KG1 (cell line): Measurements from ENCODE around the gene TMEM135.
"Not testable (repeated sequence)": the region's sequence is repeated elsewhere in the genome, so short reads cannot be mapped to it uniquely, and the experiment has no call there.

Experiments used
- DNase-seq: peaks from one replicate; lab custom pipeline; 2025; lab: John Stamatoyannopoulos, UW

Gene TMEM135

DNA sequence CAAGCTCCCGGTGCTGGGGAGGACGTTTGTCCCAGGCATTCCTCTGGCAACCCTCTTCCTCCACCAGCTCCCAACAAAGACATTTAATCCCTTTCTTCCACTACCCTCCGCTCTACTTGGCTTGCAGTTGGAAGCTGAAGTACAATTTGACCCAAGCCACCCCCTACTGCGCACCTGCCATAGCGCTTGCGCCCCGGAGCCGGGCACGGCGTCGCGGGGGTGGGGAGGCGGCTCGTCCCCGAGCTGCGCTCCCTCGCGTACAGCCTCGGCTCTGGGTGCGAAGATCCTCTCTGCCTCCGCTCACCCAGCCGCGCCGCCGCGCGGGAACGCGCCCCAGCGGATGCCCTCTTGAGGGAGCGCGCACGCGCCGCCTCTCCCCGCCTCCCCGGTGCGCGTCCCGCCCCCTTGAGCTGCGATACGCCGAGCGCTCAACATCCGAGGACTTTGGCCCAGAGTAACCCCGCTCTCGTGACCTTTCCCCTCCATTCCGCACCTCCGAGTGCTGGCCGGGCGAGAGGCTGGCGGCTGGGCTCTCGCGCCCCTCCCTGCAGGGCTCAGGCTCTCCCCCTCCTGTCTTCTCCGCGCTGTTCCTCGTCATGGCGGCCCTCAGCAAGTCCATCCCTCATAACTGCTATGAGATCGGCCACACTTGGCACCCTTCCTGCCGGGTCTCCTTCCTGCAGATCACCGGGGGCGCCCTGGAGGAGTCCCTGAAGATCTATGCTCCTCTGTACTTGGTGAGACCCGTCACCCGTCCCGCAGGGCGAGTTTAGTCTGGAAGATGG lies at the start of gene TMEM135:
TSS of gene TMEM135 (plus strand) at position 485 of the 785 bp plus-strand sequence. CDS start at position 597, 112 bp downstream.
- DNase-seq: peak; percentile 95

DNA sequence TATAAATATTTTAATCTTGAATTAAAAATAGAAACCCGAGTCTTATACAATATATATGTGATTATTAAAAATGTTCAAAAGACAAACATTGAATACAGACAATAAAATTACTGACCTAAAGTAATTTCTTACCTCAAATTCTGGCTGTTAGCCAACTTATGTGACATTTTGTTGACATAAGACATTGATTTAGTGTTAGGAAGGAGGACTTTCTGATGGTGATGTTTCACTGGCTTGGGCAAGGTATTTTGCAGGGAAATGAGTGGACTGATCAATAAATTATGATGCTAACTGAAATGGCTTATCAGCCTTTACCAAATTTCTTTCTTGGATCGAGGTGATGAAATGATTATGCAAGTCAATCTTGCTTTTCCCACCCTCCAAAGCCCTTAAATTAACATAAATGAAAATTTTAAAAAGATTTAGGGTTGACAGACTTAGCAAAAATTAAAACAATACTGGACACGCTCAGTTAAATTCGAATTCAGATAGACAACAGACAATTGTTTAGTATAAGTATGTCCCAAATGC lies 49.3 kb upstream of the TMEM135 start:
- DNase-seq: no peak

- no peak for DNase-seq
Observed at GRCh38 chr11:86990031-86990430, 47.7 kb upstream of the TMEM135 start.

- no peak for DNase-seq
Observed at GRCh38 chr11:86990515-86990914, 47.2 kb upstream of the TMEM135 start.

GRCh38 chr11:86991341-86991740 lies 46.4 kb upstream of the TMEM135 start:
- no peak for DNase-seq

DNA sequence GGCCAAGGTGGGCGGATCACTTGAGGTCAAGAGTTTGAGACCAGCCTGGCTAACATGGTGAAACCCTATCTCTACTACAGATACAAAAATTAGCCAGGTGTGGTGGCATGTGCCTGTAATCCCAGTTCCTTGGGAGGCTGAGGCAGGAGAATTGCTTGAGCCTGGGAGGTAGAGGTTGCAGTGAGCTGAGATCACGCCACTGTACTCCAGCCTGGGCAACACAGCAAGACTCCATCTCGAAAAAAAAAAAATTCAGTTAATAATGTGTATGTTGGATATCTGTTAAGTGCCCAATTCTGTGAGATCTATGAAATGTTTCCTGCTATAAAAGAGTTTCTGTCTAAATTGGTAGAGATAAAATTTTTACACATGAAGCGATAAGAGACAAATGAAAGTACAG lies 45.4 kb upstream of the TMEM135 start:
- DNase-seq: not testable (repeated sequence)

- DNase-seq: no peak
Observed at GRCh38 chr11:86993031-86993430, 44.7 kb upstream of the TMEM135 start.

GRCh38 chr11:86996953-86997570 lies 40.7 kb upstream of the TMEM135 start:
- DNase-seq: no peak

DNA sequence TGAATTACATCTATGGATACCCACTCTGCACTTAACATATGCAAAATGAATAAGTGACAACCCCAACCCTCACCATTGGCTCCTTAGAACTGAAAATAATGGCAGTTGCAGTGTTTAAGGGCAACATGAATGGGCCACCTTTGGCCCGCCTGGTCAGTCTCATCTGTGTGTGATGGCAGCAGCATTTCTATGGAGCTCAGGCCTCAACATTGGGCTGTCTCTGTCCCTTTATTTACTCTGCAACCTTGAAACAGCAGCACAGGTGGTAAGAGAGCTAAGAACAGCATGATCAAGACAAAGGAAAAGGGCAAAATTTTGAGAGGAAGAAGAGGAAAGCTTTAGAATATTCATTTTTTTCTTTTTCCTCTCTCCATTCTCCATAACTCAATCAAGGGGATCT lies 38.3 kb upstream of the TMEM135 start:
- no peak for DNase-seq

GRCh38 chr11:86999859-87000753 lies 37.6 kb upstream of the TMEM135 start:
- DNase-seq: no peak

- DNase-seq: no peak
Observed at GRCh38 chr11:87002918-87003317, 34.8 kb upstream of the TMEM135 start.

GRCh38 chr11:87004281-87004680 lies 33.5 kb upstream of the TMEM135 start:
- not testable (repeated sequence) for DNase-seq

DNA sequence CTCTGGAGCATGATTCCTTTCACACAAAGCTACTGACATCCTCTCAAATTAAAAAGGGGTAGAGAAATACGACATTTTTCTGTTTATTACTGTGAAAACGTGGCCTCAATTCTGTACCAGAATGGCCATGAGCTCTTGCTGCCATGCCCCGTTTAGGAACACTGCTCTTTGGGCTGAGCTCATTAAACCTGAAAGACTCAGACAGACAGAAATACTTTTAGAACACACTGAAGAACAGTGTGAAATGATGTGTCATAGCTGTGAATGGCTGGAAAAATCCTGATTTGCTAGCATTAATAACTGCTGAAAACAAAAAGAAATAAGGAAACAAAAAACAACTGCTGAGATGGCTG lies 32.2 kb upstream of the TMEM135 start:
- no peak for DNase-seq

GRCh38 chr11:87006035-87006434 lies 31.7 kb upstream of the TMEM135 start:
- DNase-seq: no peak

DNA sequence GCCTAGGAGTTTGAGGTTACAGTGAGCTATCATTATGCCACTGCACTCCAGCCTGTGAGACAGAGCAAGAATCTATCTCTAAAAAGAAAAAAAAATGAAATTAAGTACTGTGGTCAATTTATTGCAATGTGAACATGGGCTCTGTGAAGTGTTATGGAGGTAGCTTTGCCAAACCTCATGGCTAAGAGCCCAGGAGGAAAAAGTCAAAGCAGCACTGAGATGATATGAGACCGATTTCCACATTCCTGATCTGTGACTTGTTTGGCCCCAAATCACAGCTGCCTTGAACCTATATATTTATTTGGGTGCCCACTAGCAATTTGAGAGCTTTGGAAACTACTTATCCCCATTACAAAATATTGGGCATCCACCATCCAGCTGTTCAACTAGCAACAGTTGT lies 29.8 kb upstream of the TMEM135 start:
- DNase-seq: no peak

DNA sequence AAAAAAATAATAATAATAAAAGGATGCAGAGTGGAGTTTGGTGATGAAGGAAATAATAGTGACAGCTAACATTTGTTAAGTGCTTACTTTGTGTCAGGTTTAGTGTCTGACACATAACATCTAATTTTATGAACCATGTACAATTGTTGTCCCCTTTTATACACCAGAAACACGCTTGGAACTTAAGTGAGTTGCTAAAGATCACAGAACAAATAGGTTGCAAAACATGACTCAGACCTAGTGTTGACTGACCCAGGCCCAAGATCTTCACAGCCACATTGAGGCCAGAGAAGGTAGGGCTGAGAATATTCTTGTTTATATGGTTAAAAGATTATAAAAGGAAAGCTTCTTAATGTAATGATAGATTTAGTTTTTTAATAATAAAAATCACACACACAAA lies 25.6 kb upstream of the TMEM135 start:
- no peak for DNase-seq

DNA sequence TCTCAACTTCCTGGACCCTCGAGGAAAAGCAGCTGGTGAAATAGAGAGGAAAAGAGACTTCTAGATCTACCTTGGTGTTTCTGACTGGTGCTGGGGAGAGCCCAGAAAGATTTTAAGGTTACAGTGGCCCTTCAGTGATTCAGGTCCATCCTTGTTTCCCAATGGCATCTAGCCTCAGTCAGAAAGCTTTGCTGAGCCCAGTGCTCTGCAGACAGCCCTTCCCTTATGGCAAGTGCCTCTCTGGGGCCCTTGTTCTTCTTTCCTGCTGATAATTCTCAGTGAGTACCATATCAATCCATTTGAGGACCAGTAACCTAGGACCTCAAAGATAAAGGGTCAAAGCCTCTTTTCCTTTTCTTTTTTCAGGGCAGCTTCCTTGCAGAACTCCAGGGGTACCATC lies 25.1 kb upstream of the TMEM135 start:
- no peak for DNase-seq

- DNase-seq: no peak
Observed at GRCh38 chr11:87013912-87014825, 23.6 kb upstream of the TMEM135 start.

DNA sequence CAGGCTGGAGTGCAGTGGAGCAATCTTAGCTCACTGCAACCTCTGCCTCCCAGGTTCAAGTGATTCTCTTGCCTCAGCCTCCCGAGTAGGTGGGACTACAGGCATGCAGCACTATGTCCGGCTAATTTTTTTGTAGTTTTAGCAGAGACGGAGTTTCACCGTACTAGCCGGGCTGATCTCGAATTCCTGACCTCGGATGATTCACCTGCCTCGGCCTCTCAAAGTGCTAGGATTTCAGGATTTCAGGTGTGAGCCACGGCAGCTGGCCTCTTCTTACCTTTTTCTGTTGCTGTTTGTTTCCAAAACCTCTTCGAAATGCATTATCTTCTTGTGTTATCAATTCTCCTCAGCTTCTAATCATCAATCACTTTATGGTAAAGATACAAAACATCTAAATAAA lies 22.1 kb upstream of the TMEM135 start:
- DNase-seq: no peak

DNA sequence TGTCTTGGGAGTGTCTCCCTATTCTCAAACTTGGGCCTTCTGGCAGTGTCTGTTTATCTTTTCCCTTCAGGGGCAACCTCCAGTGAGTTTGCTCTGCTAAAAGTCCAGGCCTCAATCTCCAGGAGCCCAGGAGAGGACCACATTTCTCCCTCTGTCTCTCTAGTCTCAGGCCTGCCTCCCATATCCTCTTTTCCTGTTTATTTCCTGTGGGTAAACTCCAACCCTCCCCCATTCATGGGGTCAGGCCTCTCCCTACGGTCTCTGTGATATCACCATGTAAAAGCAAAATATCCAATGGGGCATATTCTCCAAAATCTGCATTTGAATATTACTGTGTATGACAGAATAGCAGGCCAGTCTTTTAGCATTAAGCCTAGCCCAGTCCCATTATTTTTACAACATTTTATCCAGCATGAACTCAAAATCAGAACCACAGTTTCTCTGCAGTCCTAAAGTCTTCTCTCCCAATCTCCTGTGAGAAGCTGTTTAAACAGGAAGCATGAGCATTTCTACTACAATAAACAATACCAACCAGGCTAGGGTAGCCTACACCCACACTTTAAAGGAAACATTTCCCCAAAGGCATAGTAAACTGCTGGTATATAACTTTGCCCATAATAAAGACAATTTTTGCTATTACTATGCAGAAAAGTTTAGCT lies 18.0 kb upstream of the TMEM135 start:
- DNase-seq: no peak

DNA sequence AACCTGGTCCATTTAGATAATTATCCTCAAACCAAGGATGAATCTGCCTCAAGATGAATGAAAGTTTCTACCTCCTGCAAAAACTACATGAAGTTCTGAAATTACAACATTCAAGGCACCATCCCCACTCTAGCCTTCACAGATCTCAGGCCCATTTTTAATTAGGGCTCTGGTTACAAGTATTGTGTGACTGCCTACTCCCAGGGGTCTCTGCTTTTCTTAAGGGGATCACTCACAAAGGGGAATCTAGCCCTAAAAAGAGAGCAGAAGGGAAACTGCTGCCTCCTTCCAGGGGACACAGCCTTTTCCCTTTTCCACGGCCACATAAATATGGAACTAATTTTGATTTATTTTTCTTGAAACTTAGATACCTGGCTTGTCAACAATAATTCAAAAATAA lies 17.4 kb upstream of the TMEM135 start:
- DNase-seq: no peak
